B cell (primary cell): Measurements from ENCODE around the gene DLX3.

ENCODE experiments used
- EZH2 ChIP-seq: IDR thresholded peaks from 2 replicates; pipeline ENCODE4 v1.6.1; 2012; ENCODE audit warnings: borderline replicate concordance, low read depth, mild to moderate bottlenecking, moderate library complexity, low read length; ENCODE audit not compliant: insufficient read depth, poor library complexity, severe bottlenecking
- TF ChIP-seq, protein P1 (sequence below): fragments of 200-600 bp; IDR thresholded peaks from one replicate; pipeline ENCODE4 v1.8.0; 2022; ENCODE audit warnings: antibody characterized with exemption, mild to moderate bottlenecking

DNA sequence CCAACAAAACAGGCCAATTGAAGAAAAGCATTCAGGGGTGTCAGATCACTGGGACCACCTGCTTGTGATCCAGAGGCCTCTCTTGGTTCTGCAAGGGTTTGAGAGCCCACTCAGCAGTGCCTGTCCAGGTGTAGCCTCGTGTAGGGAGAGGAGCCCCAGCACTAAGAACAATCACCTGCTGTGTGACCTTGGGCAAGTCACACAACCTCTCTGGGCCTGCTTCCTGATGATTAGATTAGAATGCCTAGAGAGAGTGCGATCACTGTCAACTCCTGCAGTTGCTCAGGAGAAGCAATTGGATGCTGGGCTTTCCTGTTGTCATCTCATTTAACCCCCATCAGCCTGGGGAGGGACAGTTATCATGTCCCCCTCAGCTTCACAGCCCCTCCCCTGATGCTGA is 10.2 kb downstream of the DLX3 start:
- TF ChIP-seq, protein P1, sequence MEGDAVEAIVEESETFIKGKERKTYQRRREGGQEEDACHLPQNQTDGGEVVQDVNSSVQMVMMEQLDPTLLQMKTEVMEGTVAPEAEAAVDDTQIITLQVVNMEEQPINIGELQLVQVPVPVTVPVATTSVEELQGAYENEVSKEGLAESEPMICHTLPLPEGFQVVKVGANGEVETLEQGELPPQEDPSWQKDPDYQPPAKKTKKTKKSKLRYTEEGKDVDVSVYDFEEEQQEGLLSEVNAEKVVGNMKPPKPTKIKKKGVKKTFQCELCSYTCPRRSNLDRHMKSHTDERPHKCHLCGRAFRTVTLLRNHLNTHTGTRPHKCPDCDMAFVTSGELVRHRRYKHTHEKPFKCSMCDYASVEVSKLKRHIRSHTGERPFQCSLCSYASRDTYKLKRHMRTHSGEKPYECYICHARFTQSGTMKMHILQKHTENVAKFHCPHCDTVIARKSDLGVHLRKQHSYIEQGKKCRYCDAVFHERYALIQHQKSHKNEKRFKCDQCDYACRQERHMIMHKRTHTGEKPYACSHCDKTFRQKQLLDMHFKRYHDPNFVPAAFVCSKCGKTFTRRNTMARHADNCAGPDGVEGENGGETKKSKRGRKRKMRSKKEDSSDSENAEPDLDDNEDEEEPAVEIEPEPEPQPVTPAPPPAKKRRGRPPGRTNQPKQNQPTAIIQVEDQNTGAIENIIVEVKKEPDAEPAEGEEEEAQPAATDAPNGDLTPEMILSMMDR = no peak
- TF ChIP-seq EZH2 = no peak
